ENCODE results near the gene PLCB1. TPM values are rescaled to one million over a fixed set of nuclear protein-coding genes. Genes with fewer than 3 reads are reported as not detected.

Gene PLCB1
- total and polyA plus RNA-seq, 10 of the 15 experiments (the other 5 are each of a cell fraction or from before 2014, with no cell fraction given): 0.05 to 5.3 (median 0.17) TPM; not detected in 1

DNA sequence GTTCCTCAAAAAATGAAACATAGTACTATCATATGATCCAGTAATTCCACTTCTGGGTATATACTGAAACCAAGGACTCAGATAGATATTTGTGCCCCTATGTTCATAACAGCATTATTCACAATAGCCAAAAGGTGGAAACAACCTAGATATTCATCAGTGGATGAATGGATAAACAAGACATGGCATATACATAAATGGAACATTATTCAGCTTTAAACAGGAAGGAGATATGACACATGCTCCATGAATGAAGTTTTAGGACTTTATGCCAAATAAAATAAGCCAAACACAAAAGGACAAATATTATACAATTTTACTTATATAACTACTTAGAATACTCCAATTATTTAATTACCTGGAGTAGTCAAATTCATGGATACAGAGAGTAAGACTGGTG is 16.4 kb downstream of the PLCB1 start (continued):
- TF ChIP-seq, protein P1, sequence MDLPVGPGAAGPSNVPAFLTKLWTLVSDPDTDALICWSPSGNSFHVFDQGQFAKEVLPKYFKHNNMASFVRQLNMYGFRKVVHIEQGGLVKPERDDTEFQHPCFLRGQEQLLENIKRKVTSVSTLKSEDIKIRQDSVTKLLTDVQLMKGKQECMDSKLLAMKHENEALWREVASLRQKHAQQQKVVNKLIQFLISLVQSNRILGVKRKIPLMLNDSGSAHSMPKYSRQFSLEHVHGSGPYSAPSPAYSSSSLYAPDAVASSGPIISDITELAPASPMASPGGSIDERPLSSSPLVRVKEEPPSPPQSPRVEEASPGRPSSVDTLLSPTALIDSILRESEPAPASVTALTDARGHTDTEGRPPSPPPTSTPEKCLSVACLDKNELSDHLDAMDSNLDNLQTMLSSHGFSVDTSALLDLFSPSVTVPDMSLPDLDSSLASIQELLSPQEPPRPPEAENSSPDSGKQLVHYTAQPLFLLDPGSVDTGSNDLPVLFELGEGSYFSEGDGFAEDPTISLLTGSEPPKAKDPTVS (IDR thresholded peaks at IDR 0.05; ENCODE audit: low read depth, low read length): no peak
- TF ChIP-seq, protein P2, sequence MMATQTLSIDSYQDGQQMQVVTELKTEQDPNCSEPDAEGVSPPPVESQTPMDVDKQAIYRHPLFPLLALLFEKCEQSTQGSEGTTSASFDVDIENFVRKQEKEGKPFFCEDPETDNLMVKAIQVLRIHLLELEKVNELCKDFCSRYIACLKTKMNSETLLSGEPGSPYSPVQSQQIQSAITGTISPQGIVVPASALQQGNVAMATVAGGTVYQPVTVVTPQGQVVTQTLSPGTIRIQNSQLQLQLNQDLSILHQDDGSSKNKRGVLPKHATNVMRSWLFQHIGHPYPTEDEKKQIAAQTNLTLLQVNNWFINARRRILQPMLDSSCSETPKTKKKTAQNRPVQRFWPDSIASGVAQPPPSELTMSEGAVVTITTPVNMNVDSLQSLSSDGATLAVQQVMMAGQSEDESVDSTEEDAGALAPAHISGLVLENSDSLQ (IDR thresholded peaks at IDR 0.05): no peak
- no peak for TF ChIP-seq ZNF384 (IDR thresholded peaks at IDR 0.05; ENCODE audit: borderline replicate concordance, low read depth, low read length)

DNA sequence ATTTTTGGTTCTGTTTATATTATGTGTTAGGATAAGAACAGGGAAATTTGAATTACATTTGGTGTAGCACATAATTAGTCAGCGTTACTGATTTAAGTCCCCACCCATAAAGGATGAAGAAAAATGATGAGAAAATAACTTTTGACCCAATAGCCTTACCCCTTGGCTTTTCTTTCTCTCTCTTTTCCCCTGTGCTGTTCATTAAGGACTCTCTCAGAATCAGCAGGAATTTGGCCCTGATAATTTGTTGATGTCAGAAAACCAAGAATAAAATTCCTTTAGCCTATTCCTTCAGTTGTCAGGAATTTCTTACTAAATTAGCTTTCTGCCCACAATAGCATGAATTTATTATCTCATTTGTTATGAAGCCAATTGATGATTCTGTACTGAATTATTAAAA is 18.5 kb downstream of the PLCB1 start:
- DNase-seq (ENCODE audit: low read depth, low spot score): no peak
- ATAC-seq: no peak
- H3K4me2 ChIP-seq (ENCODE audit: control insufficient read depth, insufficient read depth): no peak overlapping the region
- no peak overlapping the region for H3K9ac ChIP-seq (ENCODE audit: control insufficient read depth, insufficient read depth, low read length)
- POLR2A ChIA-PET: no interaction called here
- no peak for TF ChIP-seq FOXM1 (IDR thresholded peaks at IDR 0.05; ENCODE audit: low read depth, low read length)
- TF ChIP-seq NFYA (IDR thresholded peaks at IDR 0.05; ENCODE audit: borderline replicate concordance, low read depth, low read length): no peak
- no peak for TF ChIP-seq PML (IDR thresholded peaks at IDR 0.05; ENCODE audit: low read length)
- TF ChIP-seq, protein P3, sequence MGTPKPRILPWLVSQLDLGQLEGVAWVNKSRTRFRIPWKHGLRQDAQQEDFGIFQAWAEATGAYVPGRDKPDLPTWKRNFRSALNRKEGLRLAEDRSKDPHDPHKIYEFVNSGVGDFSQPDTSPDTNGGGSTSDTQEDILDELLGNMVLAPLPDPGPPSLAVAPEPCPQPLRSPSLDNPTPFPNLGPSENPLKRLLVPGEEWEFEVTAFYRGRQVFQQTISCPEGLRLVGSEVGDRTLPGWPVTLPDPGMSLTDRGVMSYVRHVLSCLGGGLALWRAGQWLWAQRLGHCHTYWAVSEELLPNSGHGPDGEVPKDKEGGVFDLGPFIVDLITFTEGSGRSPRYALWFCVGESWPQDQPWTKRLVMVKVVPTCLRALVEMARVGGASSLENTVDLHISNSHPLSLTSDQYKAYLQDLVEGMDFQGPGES (IDR thresholded peaks at IDR 0.05): no peak
- TF ChIP-seq HDGF (IDR thresholded peaks at IDR 0.05): no peak
- TF ChIP-seq, protein P4, sequence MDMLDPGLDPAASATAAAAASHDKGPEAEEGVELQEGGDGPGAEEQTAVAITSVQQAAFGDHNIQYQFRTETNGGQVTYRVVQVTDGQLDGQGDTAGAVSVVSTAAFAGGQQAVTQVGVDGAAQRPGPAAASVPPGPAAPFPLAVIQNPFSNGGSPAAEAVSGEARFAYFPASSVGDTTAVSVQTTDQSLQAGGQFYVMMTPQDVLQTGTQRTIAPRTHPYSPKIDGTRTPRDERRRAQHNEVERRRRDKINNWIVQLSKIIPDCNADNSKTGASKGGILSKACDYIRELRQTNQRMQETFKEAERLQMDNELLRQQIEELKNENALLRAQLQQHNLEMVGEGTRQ (IDR thresholded peaks at IDR 0.05; ENCODE audit: borderline replicate concordance, low read depth, low read length): no peak
- TF ChIP-seq BMI1 (IDR thresholded peaks at IDR 0.05; ENCODE audit: borderline replicate concordance): no peak
- TF ChIP-seq CHD4 (IDR thresholded peaks at IDR 0.05): no peak
- no peak for TF ChIP-seq HDAC2 (IDR thresholded peaks at IDR 0.05)
- TF ChIP-seq, protein P5, sequence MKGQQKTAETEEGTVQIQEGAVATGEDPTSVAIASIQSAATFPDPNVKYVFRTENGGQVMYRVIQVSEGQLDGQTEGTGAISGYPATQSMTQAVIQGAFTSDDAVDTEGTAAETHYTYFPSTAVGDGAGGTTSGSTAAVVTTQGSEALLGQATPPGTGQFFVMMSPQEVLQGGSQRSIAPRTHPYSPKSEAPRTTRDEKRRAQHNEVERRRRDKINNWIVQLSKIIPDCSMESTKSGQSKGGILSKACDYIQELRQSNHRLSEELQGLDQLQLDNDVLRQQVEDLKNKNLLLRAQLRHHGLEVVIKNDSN (IDR thresholded peaks at IDR 0.05; ENCODE audit: borderline replicate concordance, extremely low read length, insufficient read depth, low read depth, low read length): no peak
- TF ChIP-seq GATAD2B (conservative IDR thresholded peaks at IDR 0.05; ENCODE audit: low read depth): no peak
- TF ChIP-seq, protein P6, sequence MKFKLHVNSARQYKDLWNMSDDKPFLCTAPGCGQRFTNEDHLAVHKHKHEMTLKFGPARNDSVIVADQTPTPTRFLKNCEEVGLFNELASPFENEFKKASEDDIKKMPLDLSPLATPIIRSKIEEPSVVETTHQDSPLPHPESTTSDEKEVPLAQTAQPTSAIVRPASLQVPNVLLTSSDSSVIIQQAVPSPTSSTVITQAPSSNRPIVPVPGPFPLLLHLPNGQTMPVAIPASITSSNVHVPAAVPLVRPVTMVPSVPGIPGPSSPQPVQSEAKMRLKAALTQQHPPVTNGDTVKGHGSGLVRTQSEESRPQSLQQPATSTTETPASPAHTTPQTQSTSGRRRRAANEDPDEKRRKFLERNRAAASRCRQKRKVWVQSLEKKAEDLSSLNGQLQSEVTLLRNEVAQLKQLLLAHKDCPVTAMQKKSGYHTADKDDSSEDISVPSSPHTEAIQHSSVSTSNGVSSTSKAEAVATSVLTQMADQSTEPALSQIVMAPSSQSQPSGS (IDR thresholded peaks at IDR 0.05; ENCODE audit: low read length): no peak
- no TSS peak for BruUV-seq (replicated peaks)
- no peaks in the 10 kb centered on the region for H3K9me3 ChIP-seq (replicated peaks; ENCODE audit: control insufficient read depth, insufficient read depth, low read length)
- H3K36me3 ChIP-seq (ENCODE audit: control insufficient read depth in 2 of 2, insufficient read depth in 2 of 2, low read length in 1 of 2): no peaks in the 10 kb centered on the region
- H3K27me3 ChIP-seq (replicated peaks in 1 of 2; ENCODE audit: control insufficient read depth in 2 of 2, insufficient read depth in 2 of 2, low read length in 1 of 2): no peaks in the 10 kb centered on the region; a peak in 1 of 4 replicates
- no peaks in the 10 kb centered on the region for H3K4me1 ChIP-seq (ENCODE audit: control insufficient read depth, insufficient read depth, low read length)
- intact Hi-C loops (cut with micrococcal nuclease; ENCODE audit: unreplicated experiment) (loop anchor here (5.0 kb wide), 1 partner anchor 52 kb away; no protein-coding TSS in a partner anchor), in situ Hi-C loops (cut with MboI) (no loop called here)
- H4K20me1 ChIP-seq (ENCODE audit: control insufficient read depth, insufficient read depth): no peaks in the 10 kb centered on the region
- RAD21 ChIA-PET (ENCODE audit: unreplicated experiment): no interaction called here
- SMC1A ChIA-PET (ENCODE audit: uncharacterized antibody, unreplicated experiment): interaction anchor here (0.6 kb wide), 1 partner anchor 16 kb away, joined by 3 read pairs; no protein-coding TSS in a partner anchor
- no peak overlapping the region for H3K4me3 ChIP-seq
- H3K27ac ChIP-seq (ENCODE audit: control insufficient read depth, insufficient read depth): no peak overlapping the region
- FAIRE-seq: no peak
- no peak overlapping the region for H2AFZ ChIP-seq (ENCODE audit: control insufficient read depth, low read depth, low read length)
- CTCF ChIA-PET: no interaction called here
- H3K79me2 ChIP-seq (ENCODE audit: control insufficient read depth, insufficient read depth, low read length): no peaks in the 10 kb centered on the region
- 0% methylated on average over 1 of the region's 1 CpG for WGBS (ENCODE audit: insufficient coverage, insufficient replicate concordance, low lambda C conversion rate, missing lambda C conversion rate)
